GM12873 (cell line): ENCODE results near the gene PPP3R1.

Experiments
- TF ChIP-seq, protein P1 (sequence below): IDR thresholded peaks from 2 replicates; pipeline ENCODE4 v1.5.1; 2012; ENCODE audit warnings: low read depth, mild to moderate bottlenecking, moderate library complexity, low read length, control low read depth; ENCODE audit not compliant: insufficient read depth; ENCODE audit errors: missing control alignments

The PPP3R1 gene

DNA sequence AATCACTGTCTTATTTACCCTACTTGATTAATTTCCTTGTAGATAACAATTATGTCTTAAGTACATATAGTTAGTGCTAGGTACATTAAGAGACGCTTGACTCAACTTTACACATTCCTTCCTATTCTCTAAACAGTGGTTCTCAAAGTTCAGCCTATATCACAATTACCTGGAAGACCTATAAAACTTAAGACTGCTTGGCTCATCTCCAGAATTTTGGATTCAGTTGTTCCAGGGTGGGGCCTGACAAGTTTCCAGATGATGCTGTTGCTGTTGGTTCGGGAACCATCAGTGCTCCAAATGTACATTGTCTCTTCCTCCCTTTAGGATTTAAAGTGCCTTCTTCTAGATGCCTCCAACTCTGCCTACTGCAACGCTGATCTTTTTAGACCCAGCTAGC lies 4.0 kb downstream of the PPP3R1 start:
- TF ChIP-seq, protein P1, sequence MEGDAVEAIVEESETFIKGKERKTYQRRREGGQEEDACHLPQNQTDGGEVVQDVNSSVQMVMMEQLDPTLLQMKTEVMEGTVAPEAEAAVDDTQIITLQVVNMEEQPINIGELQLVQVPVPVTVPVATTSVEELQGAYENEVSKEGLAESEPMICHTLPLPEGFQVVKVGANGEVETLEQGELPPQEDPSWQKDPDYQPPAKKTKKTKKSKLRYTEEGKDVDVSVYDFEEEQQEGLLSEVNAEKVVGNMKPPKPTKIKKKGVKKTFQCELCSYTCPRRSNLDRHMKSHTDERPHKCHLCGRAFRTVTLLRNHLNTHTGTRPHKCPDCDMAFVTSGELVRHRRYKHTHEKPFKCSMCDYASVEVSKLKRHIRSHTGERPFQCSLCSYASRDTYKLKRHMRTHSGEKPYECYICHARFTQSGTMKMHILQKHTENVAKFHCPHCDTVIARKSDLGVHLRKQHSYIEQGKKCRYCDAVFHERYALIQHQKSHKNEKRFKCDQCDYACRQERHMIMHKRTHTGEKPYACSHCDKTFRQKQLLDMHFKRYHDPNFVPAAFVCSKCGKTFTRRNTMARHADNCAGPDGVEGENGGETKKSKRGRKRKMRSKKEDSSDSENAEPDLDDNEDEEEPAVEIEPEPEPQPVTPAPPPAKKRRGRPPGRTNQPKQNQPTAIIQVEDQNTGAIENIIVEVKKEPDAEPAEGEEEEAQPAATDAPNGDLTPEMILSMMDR = no peak

DNA sequence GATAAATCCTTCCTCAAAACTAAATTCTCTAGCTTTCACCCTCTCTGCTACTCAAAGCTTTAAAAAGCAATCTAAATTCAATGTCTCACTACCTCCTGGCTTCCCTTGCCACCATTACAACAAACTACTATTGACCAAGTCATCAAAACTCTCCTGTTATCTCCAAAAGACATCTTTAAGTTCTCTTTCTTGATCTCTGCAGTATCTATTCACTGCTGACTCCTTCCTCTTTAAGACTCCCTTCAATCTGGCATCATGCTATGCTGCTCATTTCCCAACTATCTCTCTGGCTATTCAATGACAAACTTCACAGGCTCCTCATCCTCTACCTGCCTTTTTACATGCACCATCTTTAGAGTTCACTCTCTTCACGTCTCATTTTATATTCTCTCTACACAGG lies 5.9 kb downstream of the PPP3R1 start:
- TF ChIP-seq, protein P1 = no peak

DNA sequence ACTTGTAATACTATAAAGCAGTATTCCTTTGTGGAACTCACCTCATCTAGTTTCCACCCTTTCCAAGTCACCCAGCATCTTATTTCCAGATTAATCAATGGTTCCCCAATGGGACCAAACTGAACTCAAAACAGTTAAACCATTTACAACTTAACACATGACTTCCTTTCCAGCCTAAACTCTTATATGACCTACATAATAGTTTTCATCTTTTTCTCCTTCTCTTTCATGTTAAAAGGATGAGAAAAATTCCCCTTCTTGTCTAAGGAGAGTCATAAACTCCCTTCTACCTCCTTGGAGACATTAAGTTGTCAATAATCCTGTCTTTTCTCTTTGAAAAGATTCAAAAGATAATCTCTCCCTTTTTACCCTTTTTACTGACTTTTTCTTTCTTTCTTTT lies 6.7 kb downstream of the PPP3R1 start:
- TF ChIP-seq, protein P1 = no peak

DNA sequence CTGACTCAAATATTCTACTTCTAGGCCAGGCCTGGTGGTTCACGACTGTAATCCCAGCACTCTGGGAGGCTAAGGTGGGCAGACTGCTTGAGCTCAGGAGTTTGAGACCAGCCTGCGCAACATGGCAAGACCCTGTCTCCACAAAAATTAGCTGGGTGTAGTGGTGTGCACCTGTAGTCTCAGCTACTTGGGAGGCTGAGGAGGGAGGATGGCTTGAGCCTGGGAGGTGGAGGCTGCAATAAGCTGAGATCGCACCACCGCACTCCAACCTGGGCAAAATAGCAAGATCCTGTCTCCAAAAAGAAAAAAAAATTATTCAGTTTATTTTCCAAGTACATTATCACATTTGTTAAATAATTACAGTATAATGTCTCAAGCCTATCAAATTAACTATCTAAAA lies 7.3 kb downstream of the PPP3R1 start:
- TF ChIP-seq, protein P1 = no peak

DNA sequence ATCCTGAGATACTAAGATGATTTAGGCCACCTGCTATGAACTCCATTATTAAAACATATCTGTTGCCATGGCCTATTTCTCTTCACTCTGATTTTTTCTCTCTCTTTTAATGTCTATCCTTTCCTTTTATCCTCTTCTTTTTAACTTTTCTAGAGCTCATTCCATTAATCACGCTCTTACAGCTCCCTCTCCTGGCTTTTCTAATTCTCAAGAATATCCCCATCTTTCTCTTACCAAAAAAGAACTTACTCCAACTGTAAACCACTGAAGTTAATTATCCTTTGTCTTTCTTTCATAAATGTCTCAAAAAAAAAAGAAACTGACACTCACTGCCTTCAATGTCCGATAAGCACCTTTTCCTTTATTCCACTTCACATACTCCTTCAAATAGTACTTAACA lies 7.9 kb downstream of the PPP3R1 start:
- TF ChIP-seq, protein P1 = no peak

DNA sequence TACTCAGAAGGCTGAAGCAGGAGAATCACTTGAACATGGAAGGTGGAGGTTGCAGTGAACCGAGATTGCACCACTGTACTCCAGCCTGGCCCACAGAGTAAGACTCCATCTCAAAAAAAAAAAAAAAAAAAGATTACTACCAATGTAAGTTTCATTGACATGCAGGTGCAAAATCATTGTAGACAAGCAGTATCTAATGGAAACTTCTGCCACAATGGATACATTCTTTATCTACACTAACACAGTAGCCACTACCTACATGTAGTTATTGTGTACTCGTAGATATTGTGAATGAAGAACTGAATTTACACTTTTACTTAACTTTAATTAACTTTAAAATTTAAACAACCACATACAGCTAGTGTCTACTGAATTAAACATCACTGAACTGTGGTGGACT lies 10.6 kb downstream of the PPP3R1 start:
- TF ChIP-seq, protein P1 = no peak

DNA sequence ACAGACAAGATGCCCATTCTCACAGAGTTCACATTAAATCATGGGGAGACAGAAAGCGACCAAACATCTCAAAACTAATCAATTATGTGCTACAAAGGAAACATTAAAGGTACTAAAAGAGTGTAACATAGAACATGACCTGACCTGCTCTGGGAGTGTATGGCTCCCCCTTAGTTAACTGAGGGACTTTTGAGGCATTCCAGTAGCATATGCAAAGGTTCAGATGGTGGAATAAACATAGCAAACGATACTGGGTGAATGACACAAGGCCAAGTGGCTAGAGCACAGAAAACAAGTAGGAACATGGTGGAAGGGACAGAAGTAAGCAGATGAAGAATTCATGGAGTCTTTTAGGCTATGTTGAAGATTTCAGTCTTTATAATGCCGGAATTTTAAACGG lies 11.9 kb downstream of the PPP3R1 start:
- TF ChIP-seq, protein P1 = no peak
